Measurements from ENCODE around the gene MRPL45. TPM values are rescaled to one million over a fixed set of nuclear protein-coding genes. Genes with fewer than 3 reads are reported as not detected.
"Not testable (repeated sequence)": the region's sequence is repeated elsewhere in the genome, so short reads cannot be mapped to it uniquely, and the experiment has no call there.

The MRPL45 gene
- total RNA-seq, 3 donors from 2014 or later = 27.9 to 42.9 (median 36.8) TPM

GRCh38 chr17:38288217-38288827 is 8.6 kb upstream of the MRPL45 start:
- H3K4me3 ChIP-seq; intact Hi-C loops (cut with DNase I; ENCODE audit: low total_unique reads); DNase-seq (ENCODE audit: low spot score in 2 of 2); H3K27ac ChIP-seq; H3K4me1 ChIP-seq; H3K36me3 ChIP-seq; H3K9me3 ChIP-seq; H3K27me3 ChIP-seq: not testable (repeated sequence)
- peak in 1 of 3 donors; percentile 15 for TF ChIP-seq CTCF (IDR thresholded peaks at IDR 0.05)

GRCh38 chr17:38289760-38290159 is 7.2 kb upstream of the MRPL45 start:
- DNase-seq (ENCODE audit: low spot score in 2 of 2); intact Hi-C loops (cut with DNase I; ENCODE audit: low total_unique reads); H3K9me3 ChIP-seq; H3K36me3 ChIP-seq; H3K4me1 ChIP-seq; H3K27me3 ChIP-seq; H3K27ac ChIP-seq; H3K4me3 ChIP-seq: not testable (repeated sequence)

- H3K4me1 ChIP-seq; H3K9me3 ChIP-seq; intact Hi-C loops (cut with DNase I; ENCODE audit: low total_unique reads); DNase-seq (ENCODE audit: low spot score in 2 of 2); H3K27me3 ChIP-seq; H3K36me3 ChIP-seq: not testable (repeated sequence)
- H3K4me3 ChIP-seq = peak overlapping the region in 2 of 3 donors; percentile 54 to 73
- peak overlapping the region; percentile 71 for H3K27ac ChIP-seq
These were observed 1.2 kb upstream of the MRPL45 start for GRCh38 chr17:38295602-38296365.

- TF ChIP-seq POLR2A (IDR thresholded peaks at IDR 0.05) (no peak), CTCF (IDR thresholded peaks at IDR 0.05) (no peak), POLR2AphosphoS5 (IDR thresholded peaks at IDR 0.05) (no peak)
These were observed 18.5 kb downstream of the MRPL45 start for GRCh38 chr17:38315497-38315896.

GRCh38 chr17:38317081-38317480 is 20.1 kb downstream of the MRPL45 start:
- no peak for DNase-seq (ENCODE audit: low spot score in 2 of 2)
- H3K4me1 ChIP-seq = peaks cover 6% of the 10 kb centered on the region in 2 donors
- no peak overlapping the region for H3K4me3 ChIP-seq
- H3K36me3 ChIP-seq = no peaks in the 10 kb centered on the region
- TF ChIP-seq POLR2AphosphoS5 (IDR thresholded peaks at IDR 0.05) (no peak), CTCF (IDR thresholded peaks at IDR 0.05) (no peak)
- H3K27ac ChIP-seq = no peak overlapping the region
- intact Hi-C loops (cut with DNase I; ENCODE audit: low total_unique reads) = loop anchor here (5.0 kb wide), 1 partner anchor 1710 kb away; no protein-coding TSS in a partner anchor
- H3K27me3 ChIP-seq = no peaks in the 10 kb centered on the region
- H3K9me3 ChIP-seq = no peaks in the 10 kb centered on the region

More at GRCh38 chr17:38315497-38315896, 18.5 kb downstream of the MRPL45 start:
- Histone ChIP-seq H3K27me3 (no peaks in the 10 kb centered on the region), H3K4me3 (no peak overlapping the region), H3K9me3 (no peaks in the 10 kb centered on the region), H3K4me1 (no peaks in the 10 kb centered on the region), H3K27ac (no peak overlapping the region), H3K36me3 (no peaks in the 10 kb centered on the region)
- intact Hi-C loops (cut with DNase I; ENCODE audit: low total_unique reads) = loop anchor here (5.0 kb wide), 1 partner anchor 1708 kb away; no protein-coding TSS in a partner anchor
- no peak for DNase-seq (ENCODE audit: low spot score in 2 of 2)

GRCh38 chr17:38320482-38320881 is 23.5 kb downstream of the MRPL45 start:
- DNase-seq (ENCODE audit: low spot score in 2 of 2) = peak; percentile 67 to 71
- Histone ChIP-seq H3K27me3 (no peaks in the 10 kb centered on the region), H3K36me3 (no peaks in the 10 kb centered on the region), H3K9me3 (no peaks in the 10 kb centered on the region), H3K27ac (peak overlapping the region; percentile 81), H3K4me1 (peaks cover 6% of the 10 kb centered on the region in 2 donors), H3K4me3 (peak overlapping the region in 1 of 3 donors; percentile 7)
- TF ChIP-seq POLR2A (IDR thresholded peaks at IDR 0.05) (no peak), CTCF (IDR thresholded peaks at IDR 0.05) (no peak), POLR2AphosphoS5 (IDR thresholded peaks at IDR 0.05) (peak; percentile 16 to 75 (median 48))
- intact Hi-C loops (cut with DNase I; ENCODE audit: low total_unique reads) = no loop called here

All from breast epithelium (tissue), 4 donors.